ENCODE measurements around the gene SCLY.
A peak's percentile ranks its signal among the peaks of the same experiment; 100 is the strongest.

Gene SCLY

GRCh38 chr2:238069877-238070276 is 9.1 kb downstream of the SCLY start:
- TF ChIP-seq FOXM1 (IDR thresholded peaks at IDR 0.05; ENCODE audit: borderline replicate concordance, low read depth) (no peak), CEBPB (IDR thresholded peaks at IDR 0.05) (no peak), MAX (IDR thresholded peaks at IDR 0.05) (no peak), CREB1 (IDR thresholded peaks at IDR 0.05; ENCODE audit: low read depth) (no peak), TAF1 (IDR thresholded peaks at IDR 0.05; ENCODE audit: low read depth) (no peak), EP300 (IDR thresholded peaks at IDR 0.05; ENCODE audit: borderline replicate concordance) (no peak), REST (IDR thresholded peaks at IDR 0.05; ENCODE audit: low read depth) (no peak), RAD21 (IDR thresholded peaks at IDR 0.05; ENCODE audit: low read depth) (no peak)

GRCh38 chr2:238075397-238075796 is 14.6 kb downstream of the SCLY start:
- TF ChIP-seq YY1 (IDR thresholded peaks at IDR 0.05; ENCODE audit: low read depth) (no peak), FOXM1 (IDR thresholded peaks at IDR 0.05; ENCODE audit: borderline replicate concordance, low read depth) (no peak), NFIC (IDR thresholded peaks at IDR 0.05) (no peak), EP300 (IDR thresholded peaks at IDR 0.05; ENCODE audit: borderline replicate concordance) (no peak), MAX (IDR thresholded peaks at IDR 0.05) (no peak), EGR1 (IDR thresholded peaks at IDR 0.05) (no peak), CEBPB (IDR thresholded peaks at IDR 0.05) (no peak), REST (IDR thresholded peaks at IDR 0.05; ENCODE audit: low read depth) (no peak), ZBTB7A (IDR thresholded peaks at IDR 0.05; ENCODE audit: low read depth) (no peak), TEAD4 (IDR thresholded peaks at IDR 0.05) (no peak), TAF1 (IDR thresholded peaks at IDR 0.05; ENCODE audit: low read depth) (no peak), CREB1 (IDR thresholded peaks at IDR 0.05; ENCODE audit: low read depth) (no peak)

GRCh38 chr2:238077292-238077691 is 16.5 kb downstream of the SCLY start:
- TF ChIP-seq USF1 (IDR thresholded peaks at IDR 0.05) (no peak), TEAD4 (IDR thresholded peaks at IDR 0.05) (no peak), CEBPB (IDR thresholded peaks at IDR 0.05) (0 out of 2 replicates have a peak, but pooled peaks have one; percentile 42), EGR1 (IDR thresholded peaks at IDR 0.05) (no peak)

- TF ChIP-seq RAD21 (IDR thresholded peaks at IDR 0.05; ENCODE audit: low read depth) (no peak), ZBTB7A (IDR thresholded peaks at IDR 0.05; ENCODE audit: low read depth) (no peak), CEBPB (IDR thresholded peaks at IDR 0.05) (no peak), NFIC (IDR thresholded peaks at IDR 0.05) (no peak), TCF12 (IDR thresholded peaks at IDR 0.05; ENCODE audit: low read depth) (no peak), FOXM1 (IDR thresholded peaks at IDR 0.05; ENCODE audit: borderline replicate concordance, low read depth) (no peak), CREB1 (IDR thresholded peaks at IDR 0.05; ENCODE audit: low read depth) (no peak), TEAD4 (IDR thresholded peaks at IDR 0.05) (no peak), TAF1 (IDR thresholded peaks at IDR 0.05; ENCODE audit: low read depth) (no peak), REST (IDR thresholded peaks at IDR 0.05; ENCODE audit: low read depth) (no peak), USF1 (IDR thresholded peaks at IDR 0.05) (no peak), EGR1 (IDR thresholded peaks at IDR 0.05) (no peak), YY1 (IDR thresholded peaks at IDR 0.05; ENCODE audit: low read depth) (no peak), EP300 (IDR thresholded peaks at IDR 0.05; ENCODE audit: borderline replicate concordance) (no peak), MAX (IDR thresholded peaks at IDR 0.05) (no peak)
Measured at GRCh38 chr2:238079874-238080327, 19.1 kb downstream of the SCLY start.
